Smooth muscle cell (in vitro differentiated cells): ENCODE data around the gene TOX2. TPM values are rescaled to one million over a fixed set of nuclear protein-coding genes. Genes with fewer than 3 reads are reported as not detected.

Experiments used
- DNase-seq: peaks from one replicate; lab custom pipeline; 2025; ENCODE audit not compliant: unreplicated experiment; lab: John Stamatoyannopoulos, UW
- H2AFZ ChIP-seq: fragments of 200-600 bp; sonication (generic); 2 replicates; pipeline ENCODE4 v1.6.0; 2016; ENCODE audit warnings: antibody characterized with exemption, low read depth, mild to moderate bottlenecking
- H3F3A ChIP-seq: fragments of 200-600 bp; sonication (generic); 2 replicates; pipeline ENCODE4 v1.6.0; 2017; ENCODE audit warnings: antibody characterized with exemption, low read depth
- H3K27ac ChIP-seq: fragments of 200-600 bp; sonication (generic); 2 replicates; pipeline ENCODE4 v1.5.1; 2016; ENCODE audit warnings: low read depth, mild to moderate bottlenecking
- H3K27me3 ChIP-seq: fragments of 200-600 bp; sonication (generic); 2 replicates; pipeline ENCODE4 v1.6.1; 2016; ENCODE audit warnings: low read depth, mild to moderate bottlenecking
- H3K36me3 ChIP-seq: fragments of 200-600 bp; sonication (generic); 2 replicates; pipeline ENCODE4 v1.5.1; 2016; ENCODE audit warnings: low read depth
- H3K4me1 ChIP-seq: fragments of 200-600 bp; sonication (generic); 2 replicates; pipeline ENCODE4 v1.5.1; 2016; ENCODE audit warnings: low read depth
- H3K4me2 ChIP-seq: fragments of 200-600 bp; sonication (generic); 2 replicates; pipeline ENCODE4 v1.6.0; 2016; ENCODE audit warnings: mild to moderate bottlenecking
- H3K4me3 ChIP-seq: fragments of 200-600 bp; sonication (generic); 2 replicates; pipeline ENCODE4 v1.5.1; 2016; ENCODE audit warnings: mild to moderate bottlenecking
- H3K79me2 ChIP-seq: fragments of 200-600 bp; sonication (generic); 2 replicates; pipeline ENCODE4 v1.6.0; 2016; ENCODE audit warnings: low read depth, mild to moderate bottlenecking
- H3K9ac ChIP-seq: fragments of 200-600 bp; sonication (generic); 2 replicates; pipeline ENCODE4 v1.6.0; 2016; ENCODE audit warnings: low read depth
- H3K9me3 ChIP-seq: fragments of 200-600 bp; sonication (generic); replicated peaks from 2 replicates; pipeline ENCODE4 v1.5.1; 2016; ENCODE audit warnings: low read depth
- H4K20me1 ChIP-seq: fragments of 200-600 bp; sonication (generic); 2 replicates; pipeline ENCODE4 v1.6.0; 2016; ENCODE audit warnings: low read depth
- WGBS: methylation state at CpG from one replicate; pipeline ENCODE4 v1.1.7; 2016; ENCODE audit warnings: low lambda C conversion rate; 5-methylcytosine and 5-hydroxymethylcytosine counted together
- polyA plus RNA-seq: library from polyadenylated mRNA; unstranded; fragments of >200 nt; fragmentation: Nextera tagmentation; extraction: Ambion mirVana; gene quantifications from 2 replicates; pipeline ENCODE4 v1.2.1, GENCODE V29; 2016
- total RNA-seq: library from RNA; depleted of rRNA; stranded (reverse); fragments of >200 nt; gene quantifications from 2 replicates; pipeline ENCODE4 v1.2.3, GENCODE V29; 2014
- TF ChIP-seq, protein P1 (sequence below): fragments of 200-600 bp; sonication (generic); IDR thresholded peaks from 2 replicates; pipeline ENCODE4 v1.5.1; 2017; ENCODE audit warnings: borderline replicate concordance, mild to moderate bottlenecking, antibody characterized with exemption; ENCODE audit not compliant: insufficient read depth, poor library complexity, severe bottlenecking

TOX2 gene
- total and polyA plus RNA-seq, 2 experiments from 2014 or later, result 1.1 to 3.8 TPM

DNA sequence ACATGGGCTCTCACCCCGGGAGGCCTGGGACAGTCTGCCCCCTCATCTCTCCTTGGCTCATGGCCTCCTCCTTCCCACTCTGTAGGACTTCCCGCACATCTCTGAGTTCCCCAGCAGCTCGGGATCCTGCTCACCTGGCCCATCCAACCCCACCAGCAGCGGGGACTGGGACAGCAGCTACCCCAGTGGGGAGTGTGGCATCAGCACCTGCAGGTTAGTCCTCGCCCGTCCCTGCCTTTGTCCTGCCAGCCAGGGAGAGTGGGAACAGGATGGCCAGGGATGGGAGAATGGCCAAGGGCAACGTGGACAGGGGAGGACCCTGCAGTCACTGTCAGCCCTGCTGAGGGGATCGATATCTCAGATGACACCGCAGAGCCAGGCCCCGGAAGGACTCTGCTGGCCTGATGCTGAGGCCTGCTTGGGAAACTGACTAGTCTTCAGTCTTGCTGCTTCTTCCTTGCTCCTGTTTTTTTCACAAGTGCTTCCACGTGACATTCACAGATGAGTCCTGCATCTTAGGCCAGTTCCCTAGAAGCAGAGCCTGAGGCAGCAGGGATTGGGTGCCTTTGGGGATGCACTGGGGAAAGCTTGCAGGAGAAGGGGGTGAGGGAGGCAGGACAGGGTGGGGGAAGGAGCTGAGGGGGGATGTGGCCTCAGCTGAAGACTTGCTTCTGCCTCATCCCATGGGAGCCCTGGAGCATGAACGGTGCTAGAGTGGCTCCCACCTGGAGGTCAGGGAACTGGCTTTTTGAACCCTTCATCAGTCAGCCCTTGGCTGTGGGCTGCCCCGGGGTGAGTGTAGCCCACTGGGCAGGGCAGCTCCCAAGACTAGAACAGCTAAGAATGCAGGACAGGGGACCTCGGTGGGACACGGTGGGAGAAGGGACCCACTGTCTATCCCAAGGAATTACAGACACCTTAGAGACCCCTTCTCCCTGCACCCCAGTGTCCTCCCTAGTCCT lies 152.3 kb downstream of the TOX2 start:
- H2AFZ ChIP-seq, result no peak overlapping the region
- no peak overlapping the region for H3K27ac ChIP-seq
- H3K27me3 ChIP-seq, result no peaks in the 10 kb centered on the region

GRCh38 chr20:44067650-44068081 lies 153.0 kb downstream of the TOX2 start:
- Histone ChIP-seq H3K79me2 (no peaks in the 10 kb centered on the region), H3K9me3 (no peaks in the 10 kb centered on the region), H3K9ac (no peak overlapping the region), H3K27ac (no peak overlapping the region), H3K4me1 (no peaks in the 10 kb centered on the region), H3K4me2 (no peak overlapping the region), H2AFZ (no peak overlapping the region), H3F3A (no peaks in the 10 kb centered on the region), H3K4me3 (no peak overlapping the region), H3K36me3 (no peaks in the 10 kb centered on the region), H3K27me3 (no peaks in the 10 kb centered on the region), H4K20me1 (no peaks in the 10 kb centered on the region)
- TF ChIP-seq, protein P1, sequence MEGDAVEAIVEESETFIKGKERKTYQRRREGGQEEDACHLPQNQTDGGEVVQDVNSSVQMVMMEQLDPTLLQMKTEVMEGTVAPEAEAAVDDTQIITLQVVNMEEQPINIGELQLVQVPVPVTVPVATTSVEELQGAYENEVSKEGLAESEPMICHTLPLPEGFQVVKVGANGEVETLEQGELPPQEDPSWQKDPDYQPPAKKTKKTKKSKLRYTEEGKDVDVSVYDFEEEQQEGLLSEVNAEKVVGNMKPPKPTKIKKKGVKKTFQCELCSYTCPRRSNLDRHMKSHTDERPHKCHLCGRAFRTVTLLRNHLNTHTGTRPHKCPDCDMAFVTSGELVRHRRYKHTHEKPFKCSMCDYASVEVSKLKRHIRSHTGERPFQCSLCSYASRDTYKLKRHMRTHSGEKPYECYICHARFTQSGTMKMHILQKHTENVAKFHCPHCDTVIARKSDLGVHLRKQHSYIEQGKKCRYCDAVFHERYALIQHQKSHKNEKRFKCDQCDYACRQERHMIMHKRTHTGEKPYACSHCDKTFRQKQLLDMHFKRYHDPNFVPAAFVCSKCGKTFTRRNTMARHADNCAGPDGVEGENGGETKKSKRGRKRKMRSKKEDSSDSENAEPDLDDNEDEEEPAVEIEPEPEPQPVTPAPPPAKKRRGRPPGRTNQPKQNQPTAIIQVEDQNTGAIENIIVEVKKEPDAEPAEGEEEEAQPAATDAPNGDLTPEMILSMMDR, result no peak
- 95% methylated on average over 15 of the region's 15 CpGs for WGBS
- DNase-seq, result no peak

More for the DNA sequence above, 152.3 kb downstream of the TOX2 start:
- Histone ChIP-seq H3K9me3 (no peaks in the 10 kb centered on the region), H3K9ac (no peak overlapping the region), H3K4me3 (no peak overlapping the region), H3F3A (no peaks in the 10 kb centered on the region), H3K4me2 (no peak overlapping the region), H3K79me2 (no peaks in the 10 kb centered on the region), H3K4me1 (no peaks in the 10 kb centered on the region), H3K36me3 (no peaks in the 10 kb centered on the region), H4K20me1 (no peaks in the 10 kb centered on the region)
- TF ChIP-seq, protein P1, result no peak
- no peak for DNase-seq
- 97% methylated on average over 15 of the region's 15 CpGs for WGBS

DNA sequence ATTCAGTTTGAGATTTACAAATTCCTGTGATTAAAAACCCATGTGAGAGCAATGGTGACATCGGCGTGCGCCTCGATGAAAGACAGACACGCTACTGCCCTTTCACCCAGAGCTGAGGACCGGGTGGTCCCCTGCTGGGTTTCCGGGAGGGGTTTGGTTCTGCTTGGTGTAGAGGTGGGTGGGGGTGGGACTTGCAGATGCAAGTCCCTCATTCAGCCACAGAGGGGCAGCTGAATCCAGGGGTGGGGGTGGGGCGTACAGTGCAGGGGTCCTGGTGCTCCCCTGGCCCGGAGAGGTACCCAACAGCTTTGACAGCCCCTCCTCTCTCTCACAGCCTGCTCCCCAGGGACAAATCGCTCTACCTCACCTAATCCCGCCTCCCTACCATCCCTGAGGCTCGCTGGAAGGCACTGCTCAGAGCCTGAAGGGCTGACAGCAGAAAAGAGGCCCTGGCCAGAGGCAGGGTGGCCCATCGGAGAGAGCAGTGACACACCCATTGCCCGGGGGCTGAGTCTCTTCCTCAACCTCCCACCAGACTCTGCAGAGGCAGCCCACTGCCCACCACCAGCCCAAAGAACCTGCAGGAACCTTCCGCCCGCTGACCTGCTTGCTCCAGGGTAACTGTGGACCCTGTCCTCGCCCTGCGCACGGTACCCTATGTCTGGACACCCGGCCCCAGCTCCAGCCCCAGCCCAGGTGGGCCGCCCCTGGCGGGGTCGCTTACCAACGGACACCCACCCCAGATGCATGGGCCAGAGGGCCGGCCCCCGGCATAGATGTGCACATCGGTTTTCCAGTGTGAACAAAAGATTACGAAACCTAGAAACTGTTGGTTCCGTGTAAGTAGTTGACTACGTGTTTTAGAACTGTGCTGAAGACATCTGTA lies 153.9 kb downstream of the TOX2 start:
- 94% methylated on average over 28 of the region's 30 CpGs for WGBS
- TF ChIP-seq, protein P1, result no peak
- H2AFZ ChIP-seq, result no peak overlapping the region

More for the DNA sequence above, 153.9 kb downstream of the TOX2 start:
- DNase-seq, result no peak
- H3K4me2 ChIP-seq, result no peak overlapping the region
- H3F3A ChIP-seq, result no peaks in the 10 kb centered on the region
- no peak overlapping the region for H3K4me3 ChIP-seq
- H3K27me3 ChIP-seq, result no peaks in the 10 kb centered on the region
- no peaks in the 10 kb centered on the region for H3K36me3 ChIP-seq
- no peaks in the 10 kb centered on the region for H3K79me2 ChIP-seq
- no peaks in the 10 kb centered on the region for H4K20me1 ChIP-seq
- H3K4me1 ChIP-seq, result no peaks in the 10 kb centered on the region
- H3K9ac ChIP-seq, result no peak overlapping the region
- no peak overlapping the region for H3K27ac ChIP-seq
- no peaks in the 10 kb centered on the region for H3K9me3 ChIP-seq
